Coronary artery (tissue), 2 donors: ENCODE measurements around the gene THOP1.

Source experiments
- DNase-seq: peaks from one replicate; pipeline ENCODE4 v3.0.0-alpha.2; 2017; ENCODE audit warnings: low spot score
- H3K27ac ChIP-seq, 2 donors: fragments of 200-600 bp; sonication (generic); one replicate each; pipeline ENCODE4 v1.5.1; 2016 to 2019
- H3K4me3 ChIP-seq: fragments of 200-600 bp; sonication (generic); 2 replicates; pipeline ENCODE4 v1.5.1; 2016; ENCODE audit warnings: mild to moderate bottlenecking, moderate library complexity
- TF ChIP-seq, protein P1 (sequence below): fragments of 200-600 bp; sonication (generic); IDR thresholded peaks from one replicate; pipeline ENCODE4 v1.5.1; 2019; ENCODE audit warnings: antibody characterized with exemption

Gene THOP1

DNA sequence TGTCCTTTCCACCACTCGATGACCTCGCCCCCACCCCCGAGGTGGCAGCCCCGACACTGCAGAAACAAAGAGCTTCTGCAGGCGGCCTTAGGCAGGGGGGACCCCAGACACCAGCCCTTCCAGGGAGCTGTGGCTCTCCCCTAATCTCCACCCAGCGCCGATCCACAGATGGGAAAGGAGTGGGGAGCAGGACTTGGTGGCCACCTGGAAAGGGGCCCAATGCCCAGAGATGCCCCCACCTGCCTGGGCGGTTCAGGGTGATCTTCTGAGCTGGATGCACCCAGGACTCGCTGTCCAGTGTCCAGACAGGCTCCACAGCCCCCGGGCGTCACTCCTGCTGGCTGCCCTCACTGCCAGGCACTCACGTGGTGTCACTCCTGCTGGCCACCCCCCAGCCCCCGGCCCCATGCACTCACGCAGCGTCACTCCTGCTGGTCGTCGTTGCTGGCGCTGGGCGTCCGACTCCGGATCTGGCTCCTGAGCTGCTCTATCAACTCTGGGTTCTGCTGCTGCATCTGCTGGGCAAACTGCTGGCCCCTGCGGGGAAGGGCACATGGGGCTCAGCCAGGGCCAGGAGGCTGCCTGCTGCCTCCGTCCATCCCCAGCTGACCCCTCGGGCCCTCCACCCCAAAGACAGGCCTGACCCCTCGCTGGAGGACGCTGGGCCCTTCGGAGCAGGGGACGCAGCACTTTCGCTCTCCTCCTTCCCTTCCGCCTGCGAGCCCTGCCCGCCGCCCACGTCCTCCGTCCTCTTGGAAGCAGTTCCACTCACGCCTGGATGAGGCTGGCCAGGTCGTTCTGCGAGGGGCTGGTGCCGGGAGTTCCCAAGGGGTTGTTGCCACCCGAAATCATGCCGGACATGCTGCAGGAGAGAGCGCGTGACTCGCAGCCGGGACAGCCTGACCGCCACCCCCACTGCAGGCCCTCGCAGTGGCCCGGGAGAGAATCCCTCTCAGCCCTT, 28.1 kb upstream of the THOP1 start:
- Histone ChIP-seq H3K27ac (no peak overlapping the region), H3K4me3 (no peak overlapping the region)
- no peak for DNase-seq
- TF ChIP-seq, protein P1, sequence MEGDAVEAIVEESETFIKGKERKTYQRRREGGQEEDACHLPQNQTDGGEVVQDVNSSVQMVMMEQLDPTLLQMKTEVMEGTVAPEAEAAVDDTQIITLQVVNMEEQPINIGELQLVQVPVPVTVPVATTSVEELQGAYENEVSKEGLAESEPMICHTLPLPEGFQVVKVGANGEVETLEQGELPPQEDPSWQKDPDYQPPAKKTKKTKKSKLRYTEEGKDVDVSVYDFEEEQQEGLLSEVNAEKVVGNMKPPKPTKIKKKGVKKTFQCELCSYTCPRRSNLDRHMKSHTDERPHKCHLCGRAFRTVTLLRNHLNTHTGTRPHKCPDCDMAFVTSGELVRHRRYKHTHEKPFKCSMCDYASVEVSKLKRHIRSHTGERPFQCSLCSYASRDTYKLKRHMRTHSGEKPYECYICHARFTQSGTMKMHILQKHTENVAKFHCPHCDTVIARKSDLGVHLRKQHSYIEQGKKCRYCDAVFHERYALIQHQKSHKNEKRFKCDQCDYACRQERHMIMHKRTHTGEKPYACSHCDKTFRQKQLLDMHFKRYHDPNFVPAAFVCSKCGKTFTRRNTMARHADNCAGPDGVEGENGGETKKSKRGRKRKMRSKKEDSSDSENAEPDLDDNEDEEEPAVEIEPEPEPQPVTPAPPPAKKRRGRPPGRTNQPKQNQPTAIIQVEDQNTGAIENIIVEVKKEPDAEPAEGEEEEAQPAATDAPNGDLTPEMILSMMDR: no peak

- Histone ChIP-seq H3K4me3 (no peak overlapping the region), H3K27ac (no peak overlapping the region)
- TF ChIP-seq, protein P1: no peak
- DNase-seq: no peak
These were observed 26.5 kb upstream of the THOP1 start for GRCh38 chr19:2758601-2759313.

GRCh38 chr19:2759362-2759761, 25.9 kb upstream of the THOP1 start:
- no peak for DNase-seq
- TF ChIP-seq, protein P1: no peak
- Histone ChIP-seq H3K27ac (no peak overlapping the region), H3K4me3 (no peak overlapping the region)

DNA sequence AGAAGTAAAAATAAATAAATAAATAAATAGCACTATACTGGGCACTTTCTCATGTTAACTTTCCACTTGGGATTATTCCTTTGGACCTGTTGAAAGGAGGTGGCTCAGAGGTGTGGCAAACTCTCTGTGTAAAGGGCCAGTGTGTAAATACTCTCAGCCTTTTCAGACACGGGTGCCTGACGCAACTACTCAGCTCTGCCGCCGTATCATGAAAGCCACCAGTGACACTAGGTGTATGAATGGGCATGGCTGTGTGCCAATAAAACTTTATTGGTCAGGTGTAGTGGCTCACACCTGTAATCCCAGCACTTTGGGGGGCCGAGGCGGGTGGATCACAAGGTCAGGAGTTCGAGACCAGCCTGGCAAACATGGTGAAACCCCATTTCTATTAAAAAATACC, 25.3 kb upstream of the THOP1 start:
- DNase-seq: no peak
- TF ChIP-seq, protein P1: no peak
- Histone ChIP-seq H3K27ac (no peak overlapping the region), H3K4me3 (no peak overlapping the region)

- Histone ChIP-seq H3K4me3 (no peak overlapping the region), H3K27ac (no peak overlapping the region)
- TF ChIP-seq, protein P1: no peak
- DNase-seq: no peak
These were observed 24.0 kb upstream of the THOP1 start for GRCh38 chr19:2761309-2761677.

DNA sequence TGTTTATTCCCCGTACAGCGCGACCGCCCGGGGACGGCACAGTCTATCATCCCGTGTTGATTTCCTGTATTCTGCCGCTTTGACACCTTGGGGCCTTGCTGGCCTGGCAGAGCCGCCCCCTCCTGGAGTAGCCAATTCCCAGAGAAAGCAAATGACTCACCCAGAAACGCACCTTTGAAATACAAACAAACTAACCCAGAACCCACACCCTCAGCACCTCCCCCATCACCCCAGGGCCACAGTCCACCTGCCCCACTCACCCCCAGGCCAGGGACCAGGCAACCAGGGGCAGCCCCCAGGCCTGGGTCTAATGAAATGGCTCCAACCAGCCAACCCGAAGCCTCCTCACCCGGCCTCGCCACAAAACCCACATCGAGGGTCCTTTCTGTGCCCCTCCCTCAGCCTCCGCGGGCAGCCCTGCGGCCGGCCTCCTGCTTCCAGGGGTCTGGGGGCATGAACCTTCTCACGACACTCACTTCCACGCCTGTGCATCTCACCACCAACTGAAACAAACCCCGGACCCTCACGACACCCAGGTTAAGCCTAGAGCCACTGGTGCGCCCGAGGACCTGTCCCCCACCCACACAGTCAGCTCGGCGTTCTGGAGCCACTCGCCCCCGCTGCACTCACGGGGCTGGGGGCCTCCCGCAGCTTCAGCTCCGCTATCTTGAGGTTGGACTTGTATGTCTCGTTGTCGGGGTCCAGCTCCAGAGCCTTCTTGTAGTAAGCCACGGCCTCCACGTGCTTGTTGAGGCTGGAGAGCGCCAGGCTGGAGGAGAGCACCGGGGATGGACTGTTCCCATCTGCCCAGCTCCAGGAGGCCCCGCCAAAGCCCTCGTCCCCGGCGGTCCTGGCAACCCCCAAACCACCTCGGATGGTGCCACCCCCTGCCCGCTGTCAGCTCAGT, 23.2 kb upstream of the THOP1 start:
- no peak overlapping the region for H3K4me3 ChIP-seq
- TF ChIP-seq, protein P1: no peak
- no peak overlapping the region for H3K27ac ChIP-seq
- DNase-seq: no peak
